Panc1 (cell line): ENCODE measurements around the gene BNIP3. TPM values are rescaled to one million over a fixed set of nuclear protein-coding genes. Genes with fewer than 3 reads are reported as not detected.

Source experiments
- ATAC-seq: fragments of 200-7000 bp; cut with Tn5 transposase; 2 replicates; pipeline ENCODE4 v1.9.1; 2020; ENCODE audit warnings: mild to moderate bottlenecking, moderate library complexity
- BruUV-seq: library from RNA; stranded (reverse); fragments of 400-500 nt; replicated peaks from 2 replicates; lab custom pipeline; 2021; lab: Mats Ljungman, UMichigan
- CTCF ChIA-PET: fragments of 300-600 bp; sonication (Branson Sonifier 250); formaldehyde crosslinking; loops from one replicate; lab custom pipeline; 2022; ENCODE audit warnings: antibody characterized with exemption; lab: Charles Lee
- POLR2A ChIA-PET: fragments of 300-600 bp; sonication (Branson Sonifier 250); formaldehyde crosslinking; loops from one replicate; lab custom pipeline; 2022; ENCODE audit warnings: antibody characterized with exemption; lab: Charles Lee
- DNase-seq: peaks from one replicate; pipeline ENCODE4 v3.0.0-alpha.2; 2010; ENCODE audit warnings: low read depth, low spot score
- H3K27ac ChIP-seq: 2 replicates; pipeline ENCODE4 v1.5.1; 2011; ENCODE audit warnings: mild to moderate bottlenecking, low read length, inconsistent platforms
- H3K27me3 ChIP-seq: fragments of 200-500 bp; sonication (Bioruptor generic); 2 replicates; pipeline ENCODE4 v1.6.0; 2014; ENCODE audit warnings: low read length, inconsistent platforms; ENCODE audit not compliant: control insufficient read depth, insufficient read depth
- H3K36me3 ChIP-seq: fragments of 200-500 bp; sonication (Bioruptor generic); 2 replicates; pipeline ENCODE4 v1.5.1; 2014; ENCODE audit warnings: inconsistent platforms, mild to moderate bottlenecking, low read length, moderate library complexity; ENCODE audit not compliant: control insufficient read depth, insufficient read depth
- H3K4me1 ChIP-seq: 2 replicates; pipeline ENCODE4 v1.5.1; 2011; ENCODE audit warnings: inconsistent platforms, mild to moderate bottlenecking, low read length, moderate library complexity; ENCODE audit not compliant: control insufficient read depth, insufficient read depth
- H3K4me3 ChIP-seq, 2 experiments: 2 replicates each; pipeline ENCODE4 v1.5.1; 2011 to 2012; ENCODE audit warnings: low read depth in 2 of 2, low read length in 2 of 2, mild to moderate bottlenecking in 2 of 2, inconsistent platforms in 1 of 2, moderate library complexity in 1 of 2
- H3K9me3 ChIP-seq: fragments of 200-500 bp; sonication (Bioruptor generic); 2 replicates; pipeline ENCODE4 v1.5.1; 2014; ENCODE audit warnings: low read depth, mild to moderate bottlenecking, inconsistent platforms, low read length, moderate library complexity; ENCODE audit not compliant: control insufficient read depth, insufficient read depth
- POLR2AphosphoS5 ChIP-seq: IDR thresholded peaks from 2 replicates; pipeline ENCODE4 v1.6.1; 2012; ENCODE audit warnings: mild to moderate bottlenecking, low read depth, low read length, moderate library complexity
- SIN3A ChIP-seq: IDR thresholded peaks from 2 replicates; pipeline ENCODE4 v1.6.1; 2012; ENCODE audit warnings: low read depth, mild to moderate bottlenecking, low read length, moderate library complexity, borderline replicate concordance; ENCODE audit not compliant: insufficient read depth
- TCF7L2 ChIP-seq: IDR thresholded peaks from 2 replicates; pipeline ENCODE4 v1.6.1; 2011; ENCODE audit warnings: mild to moderate bottlenecking, low read depth, low read length, inconsistent platforms
- in situ Hi-C: cut with HindIII; loops from 2 replicates; pipeline ENCODE4 v1.10.0; 2016; ENCODE audit warnings: low sequenced_read_pairs, low pct_unique_long_range_greater_than_20kb
- intact Hi-C: fragments of 100-400 bp; cut with micrococcal nuclease; formaldehyde crosslinking; loops from one replicate; pipeline ENCODE4 v1.10.0; 2022; ENCODE audit not compliant: unreplicated experiment
- total RNA-seq: library from RNA; stranded (reverse); gene quantifications from one replicate; pipeline ENCODE4 v1.2.1, GENCODE V29; 2021; ENCODE audit not compliant: unreplicated experiment
- TF ChIP-seq, protein P1 (sequence below): fragments of 450-650 bp; IDR thresholded peaks from 2 replicates; pipeline ENCODE4 v1.5.1; 2017; ENCODE audit warnings: mild to moderate bottlenecking
- TF ChIP-seq, protein P2 (sequence below), 2 experiments: IDR thresholded peaks; 2 replicates each; pipeline ENCODE4 v1.6.1; 2011 to 2012; ENCODE audit warnings: low read depth in 2 of 2, control low read depth in 1 of 2, low read length in 1 of 2, mild to moderate bottlenecking in 1 of 2, moderate library complexity in 1 of 2; ENCODE audit not compliant: insufficient read depth in 1 of 2

BNIP3 gene
- total RNA-seq, 1 experiment from 2014 or later: 67.8 TPM

DNA sequence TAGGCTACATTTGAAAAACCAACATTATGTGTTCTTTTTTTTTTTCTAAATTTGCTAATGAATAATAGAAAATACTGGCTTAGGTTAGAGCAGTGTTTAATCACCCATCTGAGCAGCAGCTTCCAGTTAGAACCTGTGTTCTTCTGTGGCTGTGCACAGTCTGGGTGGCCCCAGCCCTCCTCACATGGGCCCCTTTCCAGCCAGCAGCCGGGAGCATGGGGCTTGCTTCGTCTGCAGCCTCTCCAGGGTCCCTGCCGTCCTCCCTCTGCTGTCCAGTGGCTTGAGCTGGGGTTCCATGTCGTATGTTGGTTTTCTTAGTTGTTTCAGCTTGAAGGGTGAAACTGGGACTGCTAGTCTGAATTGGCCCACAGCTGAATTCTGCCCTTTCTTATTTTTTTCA is 37.3 kb downstream of the BNIP3 start:
- H3K9me3 ChIP-seq: no peaks in the 10 kb centered on the region
- no peaks in the 10 kb centered on the region for H3K27me3 ChIP-seq
- DNase-seq (no peak), ATAC-seq (no peak)
- TF ChIP-seq, protein P1, sequence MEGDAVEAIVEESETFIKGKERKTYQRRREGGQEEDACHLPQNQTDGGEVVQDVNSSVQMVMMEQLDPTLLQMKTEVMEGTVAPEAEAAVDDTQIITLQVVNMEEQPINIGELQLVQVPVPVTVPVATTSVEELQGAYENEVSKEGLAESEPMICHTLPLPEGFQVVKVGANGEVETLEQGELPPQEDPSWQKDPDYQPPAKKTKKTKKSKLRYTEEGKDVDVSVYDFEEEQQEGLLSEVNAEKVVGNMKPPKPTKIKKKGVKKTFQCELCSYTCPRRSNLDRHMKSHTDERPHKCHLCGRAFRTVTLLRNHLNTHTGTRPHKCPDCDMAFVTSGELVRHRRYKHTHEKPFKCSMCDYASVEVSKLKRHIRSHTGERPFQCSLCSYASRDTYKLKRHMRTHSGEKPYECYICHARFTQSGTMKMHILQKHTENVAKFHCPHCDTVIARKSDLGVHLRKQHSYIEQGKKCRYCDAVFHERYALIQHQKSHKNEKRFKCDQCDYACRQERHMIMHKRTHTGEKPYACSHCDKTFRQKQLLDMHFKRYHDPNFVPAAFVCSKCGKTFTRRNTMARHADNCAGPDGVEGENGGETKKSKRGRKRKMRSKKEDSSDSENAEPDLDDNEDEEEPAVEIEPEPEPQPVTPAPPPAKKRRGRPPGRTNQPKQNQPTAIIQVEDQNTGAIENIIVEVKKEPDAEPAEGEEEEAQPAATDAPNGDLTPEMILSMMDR: no peak
- TF ChIP-seq, protein P2, sequence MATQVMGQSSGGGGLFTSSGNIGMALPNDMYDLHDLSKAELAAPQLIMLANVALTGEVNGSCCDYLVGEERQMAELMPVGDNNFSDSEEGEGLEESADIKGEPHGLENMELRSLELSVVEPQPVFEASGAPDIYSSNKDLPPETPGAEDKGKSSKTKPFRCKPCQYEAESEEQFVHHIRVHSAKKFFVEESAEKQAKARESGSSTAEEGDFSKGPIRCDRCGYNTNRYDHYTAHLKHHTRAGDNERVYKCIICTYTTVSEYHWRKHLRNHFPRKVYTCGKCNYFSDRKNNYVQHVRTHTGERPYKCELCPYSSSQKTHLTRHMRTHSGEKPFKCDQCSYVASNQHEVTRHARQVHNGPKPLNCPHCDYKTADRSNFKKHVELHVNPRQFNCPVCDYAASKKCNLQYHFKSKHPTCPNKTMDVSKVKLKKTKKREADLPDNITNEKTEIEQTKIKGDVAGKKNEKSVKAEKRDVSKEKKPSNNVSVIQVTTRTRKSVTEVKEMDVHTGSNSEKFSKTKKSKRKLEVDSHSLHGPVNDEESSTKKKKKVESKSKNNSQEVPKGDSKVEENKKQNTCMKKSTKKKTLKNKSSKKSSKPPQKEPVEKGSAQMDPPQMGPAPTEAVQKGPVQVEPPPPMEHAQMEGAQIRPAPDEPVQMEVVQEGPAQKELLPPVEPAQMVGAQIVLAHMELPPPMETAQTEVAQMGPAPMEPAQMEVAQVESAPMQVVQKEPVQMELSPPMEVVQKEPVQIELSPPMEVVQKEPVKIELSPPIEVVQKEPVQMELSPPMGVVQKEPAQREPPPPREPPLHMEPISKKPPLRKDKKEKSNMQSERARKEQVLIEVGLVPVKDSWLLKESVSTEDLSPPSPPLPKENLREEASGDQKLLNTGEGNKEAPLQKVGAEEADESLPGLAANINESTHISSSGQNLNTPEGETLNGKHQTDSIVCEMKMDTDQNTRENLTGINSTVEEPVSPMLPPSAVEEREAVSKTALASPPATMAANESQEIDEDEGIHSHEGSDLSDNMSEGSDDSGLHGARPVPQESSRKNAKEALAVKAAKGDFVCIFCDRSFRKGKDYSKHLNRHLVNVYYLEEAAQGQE (IDR thresholded peaks at IDR 0.05; ENCODE audit: insufficient read depth in 1 of 2, low read depth in 2 of 2, low read length in 1 of 2): no peak
- TF ChIP-seq SIN3A (no peak), TCF7L2 (no peak), POLR2AphosphoS5 (no peak)
- ChIA-PET CTCF (interaction anchor here (1.4 kb wide), 1 partner anchor 59 kb away, joined by 5 read pairs; no protein-coding TSS in a partner anchor), POLR2A (interaction anchor here (0.6 kb wide), 1 partner anchor 20 kb away, joined by 3 read pairs; no protein-coding TSS in a partner anchor)
- peaks cover 19% of the 10 kb centered on the region for H3K4me1 ChIP-seq
- intact Hi-C loops: no loop called here
- in situ Hi-C loops: no loop called here
- H3K4me3 ChIP-seq: no peak overlapping the region
- H3K27ac ChIP-seq: no peak overlapping the region; the same call in 1 of the 2 replicates
- H3K36me3 ChIP-seq: peaks cover 28% of the 10 kb centered on the region
- BruUV-seq: no TSS peak

DNA sequence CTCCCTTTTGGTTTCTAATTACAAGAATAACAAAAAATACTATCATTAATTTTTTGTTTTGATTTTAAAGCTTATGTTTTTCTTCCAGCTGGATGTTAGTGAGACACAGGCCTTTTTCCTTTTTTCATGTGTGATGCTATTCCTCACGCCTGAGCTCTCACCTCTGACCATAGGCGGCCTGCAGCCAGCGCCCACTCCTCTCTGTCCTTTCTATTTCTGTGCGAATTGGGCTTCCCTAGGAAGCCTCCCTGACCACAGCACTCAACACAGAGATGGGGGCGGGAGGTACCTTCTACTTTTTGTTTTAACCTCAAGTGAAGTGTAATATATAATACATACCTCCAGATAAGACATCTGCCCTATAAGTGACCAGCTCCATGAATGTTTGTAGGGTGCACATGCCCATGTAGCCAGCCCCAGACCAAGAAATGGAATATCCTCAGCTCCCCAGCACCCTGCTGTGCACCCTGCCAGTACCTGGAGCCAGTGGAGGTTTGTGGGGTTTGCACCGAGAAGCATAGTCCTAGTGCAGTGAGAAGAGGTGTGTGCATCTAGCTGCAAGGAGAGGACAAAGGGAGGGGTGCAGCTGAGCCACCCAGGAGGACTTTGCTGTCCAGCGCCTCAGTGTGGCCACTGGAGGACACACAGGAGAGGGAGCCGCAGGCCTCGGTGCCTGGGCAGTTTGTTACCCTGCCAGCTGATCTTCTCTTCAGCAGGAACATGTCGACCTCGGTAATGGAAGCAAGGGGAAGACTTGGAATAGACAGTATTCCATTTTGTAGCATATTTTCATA is 38.5 kb downstream of the BNIP3 start:
- no peaks in the 10 kb centered on the region for H3K27me3 ChIP-seq
- H3K4me3 ChIP-seq: no peak overlapping the region
- ChIA-PET POLR2A (no interaction called here), CTCF (interaction anchor here (0.5 to 1.4 kb wide), 4 partner anchors 43 to 66 kb away, joined by 3 to 7 read pairs (median 5); no protein-coding TSS in a partner anchor)
- ATAC-seq (peak; percentile 74), DNase-seq (no peak)
- TF ChIP-seq, protein P1: peak; percentile 78
- no peak for TF ChIP-seq SIN3A
- TF ChIP-seq, protein P2 (IDR thresholded peaks at IDR 0.05; ENCODE audit: insufficient read depth in 1 of 2, low read depth in 2 of 2, low read length in 1 of 2): no peak
- no peak overlapping the region for H3K27ac ChIP-seq
- H3K9me3 ChIP-seq: no peaks in the 10 kb centered on the region
- peaks cover 19% of the 10 kb centered on the region for H3K4me1 ChIP-seq
- H3K36me3 ChIP-seq: peaks cover 19% of the 10 kb centered on the region
- in situ Hi-C loops (no loop called here), intact Hi-C loops (no loop called here)
- BruUV-seq: no TSS peak
